NCI-H748 treated with DMSO at 0.1 percent for 48 hours (cell line): ENCODE results near the gene TMEM129.

Experiments
- DNase-seq: peaks from one replicate; lab custom pipeline; 2025; lab: John Stamatoyannopoulos, UW

TMEM129 gene

GRCh38 chr4:1721003-1721665, at the start of gene TMEM129, which contains the start of gene TACC3:
TMEM129 (minus strand) TSS chr4:1721323; CDS start chr4:1720837, 486 bp downstream.
TACC3 (plus strand) TSS chr4:1721521; CDS start chr4:1723422, 1,901 bp downstream.
- peak; percentile 39 for DNase-seq

- DNase-seq = no peak
Observed at GRCh38 chr4:1770791-1771231, 49.7 kb upstream of the TMEM129 start.

- DNase-seq = no peak
Observed at GRCh38 chr4:1770245-1770644, 49.1 kb upstream of the TMEM129 start.

- no peak for DNase-seq
Observed at GRCh38 chr4:1769692-1770091, 48.6 kb upstream of the TMEM129 start.

- DNase-seq = no peak
Observed at GRCh38 chr4:1768367-1769034, 47.4 kb upstream of the TMEM129 start.

- DNase-seq = no peak
Observed at GRCh38 chr4:1767770-1768366, 46.7 kb upstream of the TMEM129 start.

GRCh38 chr4:1767061-1767769, 46.1 kb upstream of the TMEM129 start:
- DNase-seq = no peak

GRCh38 chr4:1766106-1767060, 45.3 kb upstream of the TMEM129 start:
- DNase-seq = no peak

GRCh38 chr4:1765409-1766072, 44.4 kb upstream of the TMEM129 start:
- DNase-seq = no peak

GRCh38 chr4:1764670-1765069, 43.5 kb upstream of the TMEM129 start:
- no peak for DNase-seq

- no peak for DNase-seq
Observed at GRCh38 chr4:1763550-1764080, 42.5 kb upstream of the TMEM129 start.

- no peak for DNase-seq
Observed at GRCh38 chr4:1763070-1763549, 42.0 kb upstream of the TMEM129 start.

- DNase-seq = no peak
Observed at GRCh38 chr4:1762264-1763010, 41.3 kb upstream of the TMEM129 start.

GRCh38 chr4:1761130-1761689, 40.1 kb upstream of the TMEM129 start:
- DNase-seq = no peak

- DNase-seq = no peak
Observed at GRCh38 chr4:1760521-1761071, 39.5 kb upstream of the TMEM129 start.

- DNase-seq = no peak
Observed at GRCh38 chr4:1759818-1760223, 38.7 kb upstream of the TMEM129 start.

- DNase-seq = no peak
Observed at GRCh38 chr4:1759170-1759817, 38.2 kb upstream of the TMEM129 start.
